Muscle layer of duodenum (tissue), 2 donors: ENCODE measurements around the gene TNS3.
"Not testable (repeated sequence)": the region's sequence is repeated elsewhere in the genome, so short reads cannot be mapped to it uniquely, and the experiment has no call there.

Source experiments
- H3K27ac ChIP-seq: one replicate; pipeline ENCODE4 v1.7.0; 2013; ENCODE audit warnings: mild to moderate bottlenecking, low read length
- H3K27me3 ChIP-seq: one replicate; pipeline ENCODE4 v1.7.0; 2013; ENCODE audit warnings: low read depth, mild to moderate bottlenecking, control low read depth, low read length
- H3K36me3 ChIP-seq, 2 donors: one replicate each; pipeline ENCODE4 v1.7.0; 2013; ENCODE audit warnings: low read length in 2 of 2, control low read depth in 1 of 2, mild to moderate bottlenecking in 1 of 2; ENCODE audit not compliant: insufficient read depth in 2 of 2, control insufficient read depth in 1 of 2
- H3K4me1 ChIP-seq, 2 donors: one replicate each; pipeline ENCODE4 v1.7.0; 2013; ENCODE audit warnings: low read length in 2 of 2, mild to moderate bottlenecking in 2 of 2, control low read depth in 1 of 2, moderate library complexity in 1 of 2; ENCODE audit not compliant: insufficient read depth in 2 of 2, control insufficient read depth in 1 of 2
- H3K4me3 ChIP-seq, 2 donors: one replicate each; pipeline ENCODE4 v1.7.0; 2013; ENCODE audit warnings: low read length in 2 of 2, low read depth in 1 of 2, mild to moderate bottlenecking in 1 of 2
- H3K9me3 ChIP-seq, 2 donors: one replicate each; pipeline ENCODE4 v1.7.0; 2013; ENCODE audit warnings: low read length in 2 of 2, control low read depth in 1 of 2, mild to moderate bottlenecking in 1 of 2; ENCODE audit not compliant: control insufficient read depth in 1 of 2
- donor health status: healthy.

TNS3 gene

DNA sequence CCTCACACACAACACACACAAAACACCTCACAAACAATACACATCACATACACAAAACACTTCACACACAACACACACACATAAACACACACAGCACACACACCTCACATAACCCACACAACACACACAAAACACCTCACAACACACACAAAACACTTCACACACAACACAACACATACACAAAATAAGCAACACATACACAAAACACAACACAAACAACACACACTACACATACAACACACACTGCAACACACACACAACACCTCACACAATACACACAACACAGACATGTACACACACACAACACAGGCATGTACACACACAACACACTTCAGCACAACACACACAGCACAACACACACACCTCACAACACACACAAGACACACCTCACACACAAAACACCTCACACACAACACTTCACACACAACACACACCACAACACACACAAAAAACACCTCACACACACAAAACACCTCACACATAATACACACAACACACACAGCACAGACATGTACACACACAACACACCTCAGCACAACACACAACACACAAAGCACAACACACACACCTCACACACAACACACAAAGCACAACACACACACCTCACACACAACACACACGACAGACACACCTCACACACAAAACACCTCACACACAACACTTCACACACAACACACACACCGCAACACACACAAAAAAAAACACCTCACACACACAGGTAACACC is 107.5 kb downstream of the TNS3 start:
- Histone ChIP-seq H3K27me3 (no peaks in the 10 kb centered on the region), H3K4me1 (peaks cover 9 to 11% of the 10 kb centered on the region in 2 donors), H3K4me3 (no peak overlapping the region), H3K27ac (peak overlapping the region; percentile 7), H3K9me3 (no peaks in the 10 kb centered on the region), H3K36me3 (no peaks in the 10 kb centered on the region)

- Histone ChIP-seq H3K27ac (no peak overlapping the region), H3K9me3 (no peaks in the 10 kb centered on the region), H3K4me1 (peaks cover 9 to 11% of the 10 kb centered on the region in 2 donors), H3K36me3 (no peaks in the 10 kb centered on the region), H3K27me3 (no peaks in the 10 kb centered on the region), H3K4me3 (no peak overlapping the region)
These were observed 108.3 kb downstream of the TNS3 start for GRCh38 chr7:47473499-47474210.

- H3K4me1 ChIP-seq: peaks cover 9 to 11% of the 10 kb centered on the region in 2 donors
- no peaks in the 10 kb centered on the region for H3K36me3 ChIP-seq
These were observed 109.3 kb downstream of the TNS3 start for GRCh38 chr7:47472444-47473157.

DNA sequence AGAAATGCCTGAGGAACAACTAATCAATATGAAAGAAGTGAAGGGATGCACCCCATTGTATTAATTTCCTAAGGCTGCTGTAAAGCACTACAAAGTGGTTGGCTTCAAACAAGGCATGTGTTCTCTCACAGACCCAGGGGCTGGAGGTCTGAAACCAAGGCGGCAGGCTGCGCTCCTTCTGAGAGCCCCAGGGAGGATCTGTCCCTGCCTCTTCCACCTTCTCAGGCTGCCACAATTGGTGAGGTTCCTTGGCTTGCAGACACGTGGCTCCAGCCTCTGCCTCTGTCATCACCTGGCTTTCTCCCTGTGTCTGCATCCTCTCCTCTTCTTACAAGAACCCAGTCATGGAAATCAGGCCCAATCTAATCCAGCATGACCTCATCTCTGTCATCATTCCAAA is 110.1 kb downstream of the TNS3 start:
- Histone ChIP-seq H3K27ac (no peak overlapping the region), H3K4me1 (peaks cover 9 to 11% of the 10 kb centered on the region in 2 donors), H3K36me3 (no peaks in the 10 kb centered on the region), H3K4me3 (no peak overlapping the region), H3K27me3 (no peaks in the 10 kb centered on the region), H3K9me3 (no peaks in the 10 kb centered on the region)

More at GRCh38 chr7:47472444-47473157, 109.3 kb downstream of the TNS3 start:
- Histone ChIP-seq H3K9me3 (no peaks in the 10 kb centered on the region), H3K4me3 (no peak overlapping the region), H3K27ac (no peak overlapping the region), H3K27me3 (no peaks in the 10 kb centered on the region)

GRCh38 chr7:47471358-47471703 is 110.6 kb downstream of the TNS3 start:
- H3K36me3 ChIP-seq: no peaks in the 10 kb centered on the region
- H3K4me1 ChIP-seq: peaks cover 9% of the 10 kb centered on the region in 2 donors
- no peaks in the 10 kb centered on the region for H3K27me3 ChIP-seq
- no peaks in the 10 kb centered on the region for H3K9me3 ChIP-seq
- no peak overlapping the region for H3K27ac ChIP-seq
- H3K4me3 ChIP-seq: no peak overlapping the region

DNA sequence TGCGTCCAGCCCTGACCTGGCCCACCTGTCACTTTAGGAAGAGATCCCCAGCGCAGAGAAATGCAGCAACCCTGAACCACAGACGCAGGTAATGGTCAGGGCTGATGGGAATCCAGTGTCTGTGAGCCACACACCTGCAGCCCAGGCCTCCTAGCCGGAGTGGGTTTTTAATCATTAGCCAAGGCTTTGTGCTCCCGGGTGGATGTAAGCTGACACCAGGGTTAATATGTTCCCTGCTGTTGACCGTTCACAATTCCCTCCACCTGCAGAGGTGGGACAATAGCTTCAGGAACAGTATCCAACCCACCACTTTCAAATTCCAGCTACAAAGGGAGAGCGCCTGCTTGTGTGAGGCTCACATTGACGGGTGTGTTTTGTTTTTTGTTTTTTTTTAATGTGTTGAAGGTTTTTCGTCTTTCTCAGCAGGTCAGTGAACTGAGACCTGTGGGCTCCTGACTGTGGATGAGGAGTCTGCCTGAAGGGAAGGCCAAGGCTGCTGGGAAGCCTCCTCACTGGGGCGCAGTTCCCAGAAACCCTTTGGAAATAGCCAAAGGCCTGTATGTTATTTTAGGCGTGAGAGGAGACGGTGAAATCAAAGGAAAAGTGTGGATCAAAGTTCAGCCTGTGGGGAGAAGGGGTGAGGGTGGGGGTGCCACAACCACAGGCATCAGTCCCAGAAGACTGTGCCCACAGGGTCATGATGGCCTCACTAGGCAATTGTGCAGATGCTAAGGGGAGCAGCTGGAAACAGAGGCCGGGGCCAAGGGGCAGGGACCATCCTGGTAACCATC is 111.1 kb downstream of the TNS3 start:
- H3K27ac ChIP-seq: no peak overlapping the region
- peaks cover 4 to 9% of the 10 kb centered on the region in 2 donors for H3K4me1 ChIP-seq
- H3K4me3 ChIP-seq: no peak overlapping the region
- H3K27me3 ChIP-seq: no peaks in the 10 kb centered on the region
- H3K9me3 ChIP-seq: no peaks in the 10 kb centered on the region
- no peaks in the 10 kb centered on the region for H3K36me3 ChIP-seq

GRCh38 chr7:47469846-47470245 is 112.1 kb downstream of the TNS3 start:
- H3K36me3 ChIP-seq, H3K4me3 ChIP-seq, H3K4me1 ChIP-seq, H3K27me3 ChIP-seq, H3K9me3 ChIP-seq, H3K27ac ChIP-seq: not testable (repeated sequence)

DNA sequence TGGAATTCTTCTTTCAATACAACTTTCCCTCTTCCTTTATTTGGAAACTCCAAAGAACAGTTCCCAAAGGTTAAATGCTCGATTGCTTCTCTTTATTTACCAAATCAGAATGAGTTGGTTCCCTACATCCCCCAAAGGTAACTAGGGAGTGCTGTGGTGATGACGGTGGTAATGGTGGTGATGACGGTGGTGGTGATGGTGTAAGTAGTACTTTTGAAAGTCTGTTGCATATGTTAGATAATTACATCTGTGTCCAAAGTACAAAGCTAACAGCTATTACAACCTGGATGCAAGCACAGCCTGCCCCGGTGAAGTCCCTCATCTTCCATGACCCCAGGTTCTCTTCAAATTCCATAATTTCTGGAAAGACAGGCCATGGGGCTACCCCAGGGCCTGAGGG is 115.1 kb downstream of the TNS3 start:
- Histone ChIP-seq H3K27ac (no peak overlapping the region), H3K4me1 (no peaks in the 10 kb centered on the region), H3K36me3 (no peaks in the 10 kb centered on the region), H3K4me3 (no peak overlapping the region), H3K9me3 (no peaks in the 10 kb centered on the region), H3K27me3 (no peaks in the 10 kb centered on the region)

DNA sequence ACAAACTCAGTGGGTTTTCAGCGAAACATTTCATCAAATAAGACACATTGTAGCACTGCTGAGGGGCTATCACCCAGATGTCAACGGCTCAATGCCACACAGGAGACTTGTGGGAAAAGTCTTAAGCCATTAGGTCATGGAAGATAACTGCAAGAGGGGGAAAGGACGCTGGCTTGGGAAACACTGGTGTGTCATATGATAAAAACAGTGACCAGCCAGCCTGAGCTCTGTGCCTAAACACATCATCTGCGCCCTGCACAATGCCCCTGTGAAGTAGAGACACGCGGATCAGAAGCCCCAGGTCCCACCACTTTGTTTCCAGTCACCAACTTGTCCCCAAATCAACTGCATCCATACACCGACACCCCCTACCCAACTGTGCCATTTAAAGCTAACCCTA is 116.7 kb downstream of the TNS3 start:
- no peaks in the 10 kb centered on the region for H3K9me3 ChIP-seq
- no peaks in the 10 kb centered on the region for H3K36me3 ChIP-seq
- peaks cover 6 to 8% of the 10 kb centered on the region in 2 donors for H3K4me1 ChIP-seq
- no peaks in the 10 kb centered on the region for H3K27me3 ChIP-seq
- H3K4me3 ChIP-seq: no peak overlapping the region
- H3K27ac ChIP-seq: no peak overlapping the region

GRCh38 chr7:47464266-47464665 is 117.6 kb downstream of the TNS3 start:
- peaks cover 6 to 8% of the 10 kb centered on the region in 2 donors for H3K4me1 ChIP-seq
- no peaks in the 10 kb centered on the region for H3K36me3 ChIP-seq
- no peaks in the 10 kb centered on the region for H3K27me3 ChIP-seq
- H3K27ac ChIP-seq: no peak overlapping the region
- H3K9me3 ChIP-seq: no peaks in the 10 kb centered on the region
- H3K4me3 ChIP-seq: no peak overlapping the region

DNA sequence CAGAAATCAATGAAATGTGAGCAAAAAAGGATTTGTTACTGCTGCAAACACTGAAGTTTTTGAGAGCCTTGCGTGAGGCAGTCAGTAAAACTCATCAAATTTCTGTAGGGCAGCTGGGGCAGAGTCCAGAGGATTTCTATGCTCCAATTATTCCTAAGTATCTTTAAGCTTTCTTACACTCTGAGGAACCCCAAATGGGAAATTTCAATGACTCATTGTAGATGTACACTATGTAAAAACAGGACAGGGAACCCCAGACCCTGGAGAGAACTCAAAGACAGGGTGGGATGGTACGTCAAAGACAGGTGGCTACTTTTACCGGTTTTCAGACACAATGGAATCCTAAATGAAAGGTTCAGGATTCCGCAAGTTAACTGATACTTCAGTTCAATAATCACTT is 120.2 kb downstream of the TNS3 start:
- Histone ChIP-seq H3K4me1 (peaks cover 8 to 13% of the 10 kb centered on the region in 2 donors), H3K4me3 (no peak overlapping the region), H3K27ac (no peak overlapping the region), H3K27me3 (no peaks in the 10 kb centered on the region), H3K36me3 (no peaks in the 10 kb centered on the region), H3K9me3 (no peaks in the 10 kb centered on the region)
